Liver (tissue), 9 donors: ENCODE measurements around the gene STX7. TPM values are rescaled to one million over a fixed set of nuclear protein-coding genes. Genes with fewer than 3 reads are reported as not detected.

Experiments
- DNase-seq: peaks from one replicate; pipeline ENCODE4 v3.0.0-alpha.2; 2017; ENCODE audit warnings: low spot score
- H3K27ac ChIP-seq, 2 donors: one replicate each; pipeline ENCODE4 v1.7.0; 2013; ENCODE audit warnings: inconsistent platforms in 2 of 2, low read length in 2 of 2, control low read depth in 1 of 2, low read depth in 1 of 2, mild to moderate bottlenecking in 1 of 2
- H3K27me3 ChIP-seq, 4 donors: one replicate each; pipeline versions ENCODE4 v1.6.1 to v1.7.0; 2013; ENCODE audit warnings: low read length in 3 of 4, inconsistent platforms in 1 of 4, mild to moderate bottlenecking in 1 of 4, moderate library complexity in 1 of 4; ENCODE audit not compliant: control insufficient read depth in 4 of 4, insufficient read depth in 4 of 4
- H3K36me3 ChIP-seq, 4 donors: one replicate each; pipeline versions ENCODE4 v1.6.1 to v1.7.0; 2013; ENCODE audit warnings: low read length in 3 of 4, mild to moderate bottlenecking in 3 of 4, low read depth in 1 of 4, moderate library complexity in 1 of 4; ENCODE audit not compliant: control insufficient read depth in 4 of 4, insufficient read depth in 3 of 4
- H3K4me1 ChIP-seq, 4 donors: one replicate each; pipeline versions ENCODE4 v1.6.1 to v1.7.0; 2013; ENCODE audit warnings: low read length in 3 of 4, mild to moderate bottlenecking in 3 of 4, moderate library complexity in 1 of 4; ENCODE audit not compliant: control insufficient read depth in 4 of 4, insufficient read depth in 4 of 4
- H3K4me3 ChIP-seq, 3 donors: one replicate each; pipeline versions ENCODE4 v1.6.1 to v1.7.0; 2013; ENCODE audit warnings: low read length in 3 of 3, control low read depth in 1 of 3, low read depth in 1 of 3, mild to moderate bottlenecking in 1 of 3
- H3K9ac ChIP-seq, 2 donors: one replicate each; pipeline ENCODE4 v1.7.0; 2013; ENCODE audit warnings: low read length in 2 of 2, mild to moderate bottlenecking in 2 of 2, moderate library complexity in 2 of 2, control low read depth in 1 of 2, low read depth in 1 of 2
- H3K9me3 ChIP-seq, 4 donors: one replicate each; pipeline versions ENCODE4 v1.6.1 to v1.7.0; 2013; ENCODE audit warnings: low read length in 3 of 4; ENCODE audit not compliant: control insufficient read depth in 4 of 4
- FOXA1 ChIP-seq: IDR thresholded peaks from 2 replicates; pipeline ENCODE4 v1.6.1; 2016; ENCODE audit warnings: antibody characterized with exemption
- HNF4A ChIP-seq, 2 donors: conservative IDR thresholded peaks; 2 replicates each; pipeline ENCODE4 v1.6.1; 2016; ENCODE audit warnings: antibody characterized with exemption in 2 of 2, mild to moderate bottlenecking in 2 of 2
- NR2F2 ChIP-seq: IDR thresholded peaks from 2 replicates; pipeline ENCODE4 v1.6.1; 2016; ENCODE audit warnings: antibody characterized with exemption
- RAD21 ChIP-seq, 2 donors: IDR thresholded peaks; 2 replicates each; pipeline ENCODE4 v1.6.1; 2016; ENCODE audit warnings: antibody characterized with exemption in 2 of 2, mild to moderate bottlenecking in 2 of 2
- RXRA ChIP-seq, 2 donors: IDR thresholded peaks; 2 replicates each; pipeline ENCODE4 v1.6.1; 2017 to 2018; ENCODE audit warnings: antibody characterized with exemption in 2 of 2, mild to moderate bottlenecking in 1 of 2
- TAF1 ChIP-seq: conservative IDR thresholded peaks from 2 replicates; pipeline ENCODE4 v1.6.1; 2016; ENCODE audit warnings: antibody characterized with exemption, mild to moderate bottlenecking
- YY1 ChIP-seq: IDR thresholded peaks from 2 replicates; pipeline ENCODE4 v1.6.1; 2016; ENCODE audit warnings: antibody characterized with exemption, mild to moderate bottlenecking
- WGBS: extraction: QIAGEN DNeasy Blood & Tissue Kit; methylation state at CpG from one replicate; pipeline ENCODE4 v1.1.7; 2013; 5-methylcytosine and 5-hydroxymethylcytosine counted together
- polyA plus RNA-seq, 2 donors: library from polyadenylated mRNA; stranded (reverse) in 1 of 2; unstranded in 1 of 2; fragments of 200-250 nt in 1 of 2; fragments of >200 nt in 1 of 2; fragmentation: Nextera tagmentation in 1 of 2; extraction: Ambion mirVana in 1 of 2; gene quantifications; one replicate each; pipeline versions ENCODE4 v1.2.1 to v1.2.3, GENCODE V29; 2013 to 2015
- total RNA-seq, 2 donors: library from RNA; depleted of rRNA; stranded (reverse); fragments of >200 nt; gene quantifications; one replicate each; pipeline ENCODE4 v1.2.3, GENCODE V29; 2014
- TF ChIP-seq, protein P1 (sequence below): IDR thresholded peaks from 2 replicates; pipeline ENCODE4 v1.6.1; 2016; ENCODE audit warnings: antibody characterized with exemption, mild to moderate bottlenecking
- TF ChIP-seq, protein P2 (sequence below): fragments of 150-350 bp; IDR thresholded peaks from 2 replicates; pipeline ENCODE4 v1.5.1; 2017; ENCODE audit warnings: improper control_type of control experiment, low read depth, low read length; ENCODE audit not compliant: missing input control
- TF ChIP-seq, protein P3 (sequence below): IDR thresholded peaks from 2 replicates; pipeline ENCODE4 v1.6.1; 2016; ENCODE audit warnings: antibody characterized with exemption
- TF ChIP-seq, protein P4 (sequence below): IDR thresholded peaks from 2 replicates; pipeline ENCODE4 v1.6.1; 2016; ENCODE audit warnings: antibody characterized with exemption
- donor health status: healthy.
- donor health status: healthy.
- donor health status: healthy.
- donor health status: healthy.
- donor health status: healthy.

The STX7 gene
- total and polyA plus RNA-seq, 4 donors: 7.5 to 20.0 (median 14.3) TPM

DNA sequence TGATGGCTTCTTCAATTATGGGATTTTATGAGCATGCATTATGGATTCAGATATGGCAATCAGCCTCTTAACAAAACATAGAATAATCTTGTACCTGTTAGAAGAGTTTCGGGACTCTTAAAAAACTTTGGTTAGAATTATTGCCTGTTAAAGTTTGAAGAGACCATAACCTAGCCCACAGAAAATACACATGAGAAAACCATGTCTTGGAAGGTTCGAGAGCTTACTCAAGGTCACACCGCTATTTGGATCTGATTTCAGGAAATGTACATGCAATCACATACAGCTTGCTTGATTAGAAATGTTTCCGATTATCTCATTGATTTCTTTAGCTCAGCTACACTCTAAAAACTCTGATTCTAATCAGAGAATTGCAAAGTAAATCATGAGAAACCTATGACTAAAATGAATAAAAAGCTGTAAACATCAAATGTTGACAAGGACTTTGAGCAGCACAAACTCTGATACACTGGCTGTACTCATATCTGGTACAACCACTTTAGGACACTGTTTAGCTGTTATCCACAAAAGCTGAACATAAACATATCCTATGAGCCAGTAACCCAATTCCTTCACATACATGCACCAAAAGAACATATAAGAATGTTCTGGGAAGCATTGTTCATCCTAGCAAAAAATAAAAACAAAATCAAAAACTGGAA lies 16.3 kb downstream of the STX7 start:
- WGBS: 55% methylated on average over 4 of the region's 4 CpGs
- TF ChIP-seq FOXA1 (no peak), HNF4A (conservative IDR thresholded peaks at IDR 0.05) (peak in 1 of 2 donors; percentile 7)
- Histone ChIP-seq H3K4me1 (peaks cover 0 to 3% (median under 1%) of the 10 kb centered on the region in 4 donors), H3K9ac (no peak overlapping the region), H3K9me3 (no peaks in the 10 kb centered on the region), H3K4me3 (no peak overlapping the region), H3K36me3 (peaks cover 0 to 21% (median 4%) of the 10 kb centered on the region in 4 donors), H3K27ac (no peak overlapping the region), H3K27me3 (no peaks in the 10 kb centered on the region)
- DNase-seq: no peak

DNA sequence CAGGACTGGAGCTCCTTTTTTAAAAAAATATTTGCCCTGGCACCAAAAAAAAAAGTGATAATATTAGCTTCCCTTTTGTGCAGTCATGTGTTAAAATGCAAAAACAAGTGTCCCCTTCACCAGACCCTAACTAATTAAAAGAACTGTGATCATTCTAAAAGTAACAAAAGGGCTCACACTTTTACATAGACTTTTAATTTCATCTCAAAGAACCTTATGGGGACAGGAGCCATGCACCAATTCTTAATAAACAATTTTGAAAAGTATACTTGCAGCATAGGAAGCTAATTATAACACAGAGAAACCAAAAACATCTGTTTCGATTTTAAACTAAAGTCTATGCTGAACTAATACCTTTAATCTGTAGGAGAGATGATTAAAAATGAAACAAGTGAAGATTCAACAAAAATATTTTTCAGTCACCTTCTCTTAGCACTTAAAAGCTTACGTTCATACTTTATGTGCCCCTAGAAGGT lies 17.3 kb downstream of the STX7 start:
- H3K27ac ChIP-seq: no peak overlapping the region
- no peaks in the 10 kb centered on the region for H3K9me3 ChIP-seq
- no peaks in the 10 kb centered on the region for H3K27me3 ChIP-seq
- no peak for DNase-seq
- H3K4me3 ChIP-seq: no peak overlapping the region
- no peak for TF ChIP-seq YY1
- TF ChIP-seq HNF4A (conservative IDR thresholded peaks at IDR 0.05): no peak
- TF ChIP-seq NR2F2: no peak
- TF ChIP-seq, protein P1, sequence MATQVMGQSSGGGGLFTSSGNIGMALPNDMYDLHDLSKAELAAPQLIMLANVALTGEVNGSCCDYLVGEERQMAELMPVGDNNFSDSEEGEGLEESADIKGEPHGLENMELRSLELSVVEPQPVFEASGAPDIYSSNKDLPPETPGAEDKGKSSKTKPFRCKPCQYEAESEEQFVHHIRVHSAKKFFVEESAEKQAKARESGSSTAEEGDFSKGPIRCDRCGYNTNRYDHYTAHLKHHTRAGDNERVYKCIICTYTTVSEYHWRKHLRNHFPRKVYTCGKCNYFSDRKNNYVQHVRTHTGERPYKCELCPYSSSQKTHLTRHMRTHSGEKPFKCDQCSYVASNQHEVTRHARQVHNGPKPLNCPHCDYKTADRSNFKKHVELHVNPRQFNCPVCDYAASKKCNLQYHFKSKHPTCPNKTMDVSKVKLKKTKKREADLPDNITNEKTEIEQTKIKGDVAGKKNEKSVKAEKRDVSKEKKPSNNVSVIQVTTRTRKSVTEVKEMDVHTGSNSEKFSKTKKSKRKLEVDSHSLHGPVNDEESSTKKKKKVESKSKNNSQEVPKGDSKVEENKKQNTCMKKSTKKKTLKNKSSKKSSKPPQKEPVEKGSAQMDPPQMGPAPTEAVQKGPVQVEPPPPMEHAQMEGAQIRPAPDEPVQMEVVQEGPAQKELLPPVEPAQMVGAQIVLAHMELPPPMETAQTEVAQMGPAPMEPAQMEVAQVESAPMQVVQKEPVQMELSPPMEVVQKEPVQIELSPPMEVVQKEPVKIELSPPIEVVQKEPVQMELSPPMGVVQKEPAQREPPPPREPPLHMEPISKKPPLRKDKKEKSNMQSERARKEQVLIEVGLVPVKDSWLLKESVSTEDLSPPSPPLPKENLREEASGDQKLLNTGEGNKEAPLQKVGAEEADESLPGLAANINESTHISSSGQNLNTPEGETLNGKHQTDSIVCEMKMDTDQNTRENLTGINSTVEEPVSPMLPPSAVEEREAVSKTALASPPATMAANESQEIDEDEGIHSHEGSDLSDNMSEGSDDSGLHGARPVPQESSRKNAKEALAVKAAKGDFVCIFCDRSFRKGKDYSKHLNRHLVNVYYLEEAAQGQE: no peak
- TF ChIP-seq, protein P2, sequence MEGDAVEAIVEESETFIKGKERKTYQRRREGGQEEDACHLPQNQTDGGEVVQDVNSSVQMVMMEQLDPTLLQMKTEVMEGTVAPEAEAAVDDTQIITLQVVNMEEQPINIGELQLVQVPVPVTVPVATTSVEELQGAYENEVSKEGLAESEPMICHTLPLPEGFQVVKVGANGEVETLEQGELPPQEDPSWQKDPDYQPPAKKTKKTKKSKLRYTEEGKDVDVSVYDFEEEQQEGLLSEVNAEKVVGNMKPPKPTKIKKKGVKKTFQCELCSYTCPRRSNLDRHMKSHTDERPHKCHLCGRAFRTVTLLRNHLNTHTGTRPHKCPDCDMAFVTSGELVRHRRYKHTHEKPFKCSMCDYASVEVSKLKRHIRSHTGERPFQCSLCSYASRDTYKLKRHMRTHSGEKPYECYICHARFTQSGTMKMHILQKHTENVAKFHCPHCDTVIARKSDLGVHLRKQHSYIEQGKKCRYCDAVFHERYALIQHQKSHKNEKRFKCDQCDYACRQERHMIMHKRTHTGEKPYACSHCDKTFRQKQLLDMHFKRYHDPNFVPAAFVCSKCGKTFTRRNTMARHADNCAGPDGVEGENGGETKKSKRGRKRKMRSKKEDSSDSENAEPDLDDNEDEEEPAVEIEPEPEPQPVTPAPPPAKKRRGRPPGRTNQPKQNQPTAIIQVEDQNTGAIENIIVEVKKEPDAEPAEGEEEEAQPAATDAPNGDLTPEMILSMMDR: no peak
- TF ChIP-seq, protein P3, sequence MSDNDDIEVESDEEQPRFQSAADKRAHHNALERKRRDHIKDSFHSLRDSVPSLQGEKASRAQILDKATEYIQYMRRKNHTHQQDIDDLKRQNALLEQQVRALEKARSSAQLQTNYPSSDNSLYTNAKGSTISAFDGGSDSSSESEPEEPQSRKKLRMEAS: no peak
- TF ChIP-seq, protein P4, sequence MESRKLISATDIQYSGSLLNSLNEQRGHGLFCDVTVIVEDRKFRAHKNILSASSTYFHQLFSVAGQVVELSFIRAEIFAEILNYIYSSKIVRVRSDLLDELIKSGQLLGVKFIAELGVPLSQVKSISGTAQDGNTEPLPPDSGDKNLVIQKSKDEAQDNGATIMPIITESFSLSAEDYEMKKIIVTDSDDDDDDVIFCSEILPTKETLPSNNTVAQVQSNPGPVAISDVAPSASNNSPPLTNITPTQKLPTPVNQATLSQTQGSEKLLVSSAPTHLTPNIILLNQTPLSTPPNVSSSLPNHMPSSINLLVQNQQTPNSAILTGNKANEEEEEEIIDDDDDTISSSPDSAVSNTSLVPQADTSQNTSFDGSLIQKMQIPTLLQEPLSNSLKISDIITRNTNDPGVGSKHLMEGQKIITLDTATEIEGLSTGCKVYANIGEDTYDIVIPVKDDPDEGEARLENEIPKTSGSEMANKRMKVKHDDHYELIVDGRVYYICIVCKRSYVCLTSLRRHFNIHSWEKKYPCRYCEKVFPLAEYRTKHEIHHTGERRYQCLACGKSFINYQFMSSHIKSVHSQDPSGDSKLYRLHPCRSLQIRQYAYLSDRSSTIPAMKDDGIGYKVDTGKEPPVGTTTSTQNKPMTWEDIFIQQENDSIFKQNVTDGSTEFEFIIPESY: no peak
- TF ChIP-seq FOXA1: no peak
- TF ChIP-seq RAD21 (IDR thresholded peaks at IDR 0.05): no peak
- TF ChIP-seq TAF1: no peak
- TF ChIP-seq RXRA (IDR thresholded peaks at IDR 0.05): no peak
- peaks cover 0 to 16% (median 1%) of the 10 kb centered on the region in 4 donors for H3K36me3 ChIP-seq
- WGBS: 78% methylated on average over 2 of the region's 2 CpGs
- peak overlapping the region in 1 of 2 donors; percentile 20 for H3K9ac ChIP-seq
- peaks cover 0 to 3% (median under 1%) of the 10 kb centered on the region in 4 donors for H3K4me1 ChIP-seq
